ACC112 (cell line): ENCODE measurements around the gene CTPS2.

Source experiments
- H2AFZ ChIP-seq: fragments of 200-600 bp; sonication (generic); one replicate; pipeline ENCODE4 v1.6.0; 2017; ENCODE audit warnings: antibody characterized with exemption, low read length; ENCODE audit not compliant: unreplicated experiment
- H3K27ac ChIP-seq: fragments of 200-600 bp; sonication (generic); 2 replicates; pipeline ENCODE4 v1.5.1; 2014; ENCODE audit warnings: low read depth, mild to moderate bottlenecking, antibody characterized with exemption, low read length, moderate library complexity
- H3K27me3 ChIP-seq: fragments of 200-600 bp; sonication (generic); 2 replicates; pipeline ENCODE4 v1.6.1; 2014; ENCODE audit warnings: mild to moderate bottlenecking, antibody characterized with exemption, low read length, moderate library complexity, mixed read lengths; ENCODE audit not compliant: insufficient read depth
- H3K36me3 ChIP-seq: fragments of 200-600 bp; sonication (generic); 2 replicates; pipeline ENCODE4 v1.6.1; 2016; ENCODE audit warnings: mild to moderate bottlenecking, antibody characterized with exemption, low read length, moderate library complexity, mixed read lengths; ENCODE audit not compliant: insufficient read depth
- H3K4me1 ChIP-seq: fragments of 200-600 bp; sonication (generic); one replicate; pipeline ENCODE4 v1.6.1; 2016; ENCODE audit warnings: low read length, mixed read lengths; ENCODE audit not compliant: insufficient read depth, unreplicated experiment, control insufficient read depth
- H3K4me3 ChIP-seq: fragments of 200-600 bp; sonication (generic); 2 replicates; pipeline ENCODE4 v1.5.1; 2014; ENCODE audit warnings: mild to moderate bottlenecking, low read depth, low read length
- H3K79me2 ChIP-seq: fragments of 200-600 bp; sonication (generic); one replicate; pipeline ENCODE4 v1.6.0; 2016; ENCODE audit warnings: low read length; ENCODE audit not compliant: control insufficient read depth, unreplicated experiment, insufficient read depth

CTPS2 gene

DNA sequence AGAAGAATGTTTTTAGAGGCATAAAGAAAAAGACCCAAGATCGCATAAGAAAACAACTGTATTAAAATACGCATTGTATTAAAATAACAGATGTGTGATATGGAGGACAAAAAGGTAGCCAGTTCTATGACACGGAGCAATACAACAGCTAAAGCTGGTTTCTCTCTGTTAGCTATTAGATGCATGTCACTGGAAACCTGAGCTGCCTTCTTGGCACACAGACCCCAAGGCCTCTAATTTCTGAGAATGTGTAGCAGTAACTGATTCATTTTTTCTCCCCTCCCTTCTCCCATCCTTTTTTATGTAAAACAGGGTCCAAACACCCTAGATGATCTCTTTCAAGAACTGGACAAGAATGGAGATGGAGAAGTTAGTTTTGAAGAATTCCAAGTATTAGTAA, 58.4 kb downstream of the CTPS2 start:
- H3K36me3 ChIP-seq, result 0 out of 2 replicates have a peak, but pooled peaks cover 3% of the 10 kb centered on the region
- H3K4me3 ChIP-seq, result no peak overlapping the region
- no peak overlapping the region for H2AFZ ChIP-seq
- peak overlapping the region; percentile 26; the same call in 1 of the 2 replicates for H3K27ac ChIP-seq
- H3K79me2 ChIP-seq, result no peaks in the 10 kb centered on the region
- no peaks in the 10 kb centered on the region for H3K27me3 ChIP-seq
- H3K4me1 ChIP-seq, result peaks cover 42% of the 10 kb centered on the region

- Histone ChIP-seq H2AFZ (no peak overlapping the region), H3K27ac (no peak overlapping the region), H3K4me1 (peaks cover 35% of the 10 kb centered on the region), H3K79me2 (no peaks in the 10 kb centered on the region), H3K36me3 (no peaks in the 10 kb centered on the region), H3K4me3 (no peak overlapping the region), H3K27me3 (no peaks in the 10 kb centered on the region)
Observed at GRCh38 chrX:16653424-16653823, 59.0 kb downstream of the CTPS2 start.

- Histone ChIP-seq H2AFZ (no peak overlapping the region), H3K4me3 (no peak overlapping the region), H3K27ac (no peak overlapping the region), H3K4me1 (peaks cover 23% of the 10 kb centered on the region), H3K36me3 (no peaks in the 10 kb centered on the region), H3K79me2 (no peaks in the 10 kb centered on the region), H3K27me3 (no peaks in the 10 kb centered on the region)
Observed at GRCh38 chrX:16651391-16652024, 61.0 kb downstream of the CTPS2 start.

GRCh38 chrX:16649858-16650257, 62.6 kb downstream of the CTPS2 start, which contains the start of gene S100G:
Gene S100G (plus strand): TSS chrX:16650158. CDS start chrX:16651007, 849 bp downstream.
- no peak within 1 kb of the TSS for H3K4me3 ChIP-seq
- H3K27me3 ChIP-seq, result no peaks in the 10 kb centered on the region
- peaks cover 23% of the 10 kb centered on the region for H3K4me1 ChIP-seq
- H3K79me2 ChIP-seq, result no peaks in the 10 kb centered on the region
- no peak within 1 kb of the TSS for H2AFZ ChIP-seq
- H3K27ac ChIP-seq, result no peak within 1 kb of the TSS
- H3K36me3 ChIP-seq, result peaks cover 6% of the 10 kb centered on the region; the same call in 1 of the 2 replicates

GRCh38 chrX:16646366-16647138, 65.9 kb downstream of the CTPS2 start:
- Histone ChIP-seq H3K4me1 (peaks cover 14% of the 10 kb centered on the region), H3K27me3 (no peaks in the 10 kb centered on the region), H3K79me2 (no peaks in the 10 kb centered on the region), H3K4me3 (no peak overlapping the region), H3K36me3 (peaks cover 6% of the 10 kb centered on the region; the same call in 1 of the 2 replicates), H2AFZ (no peak overlapping the region), H3K27ac (no peak overlapping the region)

DNA sequence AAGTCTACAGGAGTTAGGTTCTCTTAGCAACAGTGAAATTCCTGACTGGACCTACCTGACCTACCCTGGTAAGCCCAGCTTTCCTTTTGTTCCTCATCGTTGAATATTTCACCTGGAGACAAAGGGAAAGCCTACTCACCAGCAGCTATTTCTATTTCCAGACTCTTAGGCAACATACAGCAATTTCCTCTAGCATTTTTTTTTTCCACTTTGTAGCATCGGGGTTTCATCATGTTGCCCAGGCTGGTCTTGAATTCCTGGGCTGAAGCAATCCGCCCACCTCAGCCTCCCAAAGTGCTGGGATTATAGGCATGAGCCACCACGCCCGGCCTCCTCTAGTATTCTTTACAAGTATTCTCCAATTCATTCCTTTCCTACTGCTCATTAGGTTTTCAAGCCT, 69.3 kb downstream of the CTPS2 start:
- Histone ChIP-seq H3K27me3 (no peaks in the 10 kb centered on the region), H3K36me3 (peaks cover 6% of the 10 kb centered on the region; the same call in 1 of the 2 replicates), H3K4me1 (peaks cover 14% of the 10 kb centered on the region), H3K79me2 (no peaks in the 10 kb centered on the region), H3K4me3 (no peak overlapping the region), H2AFZ (no peak overlapping the region), H3K27ac (peak overlapping the region; percentile 22; the same call in 1 of the 2 replicates)

- Histone ChIP-seq H3K36me3 (no peaks in the 10 kb centered on the region; the same call in 1 of the 2 replicates), H3K4me1 (peaks cover 14% of the 10 kb centered on the region), H2AFZ (no peak overlapping the region), H3K27ac (no peak overlapping the region), H3K79me2 (no peaks in the 10 kb centered on the region), H3K4me3 (no peak overlapping the region), H3K27me3 (no peaks in the 10 kb centered on the region)
Observed at GRCh38 chrX:16640823-16641222, 71.6 kb downstream of the CTPS2 start.

- H2AFZ ChIP-seq, result no peak overlapping the region
- no peaks in the 10 kb centered on the region for H3K79me2 ChIP-seq
- no peaks in the 10 kb centered on the region for H3K27me3 ChIP-seq
Observed at GRCh38 chrX:16639966-16640365, 72.5 kb downstream of the CTPS2 start.

DNA sequence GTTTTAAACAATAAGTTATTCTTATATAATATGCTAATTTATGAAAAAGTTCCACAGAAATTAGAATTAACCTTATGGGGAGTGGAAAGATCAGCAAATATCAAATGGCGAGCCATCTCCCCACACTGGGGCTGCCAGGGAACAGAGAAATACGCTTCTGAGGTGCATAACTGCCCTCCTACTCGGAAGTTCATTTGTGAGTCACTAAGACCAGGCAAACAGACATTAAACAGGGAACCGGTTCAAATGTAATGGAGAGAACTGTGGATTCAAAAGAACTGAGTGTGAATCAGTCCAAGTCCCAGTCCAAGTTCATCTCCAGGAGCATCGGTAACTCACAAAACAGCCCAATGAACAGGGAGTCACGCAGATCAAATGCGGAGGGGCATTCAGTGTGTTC, 73.9 kb downstream of the CTPS2 start:
- Histone ChIP-seq H3K36me3 (no peaks in the 10 kb centered on the region; the same call in 1 of the 2 replicates), H3K4me3 (no peak overlapping the region), H2AFZ (no peak overlapping the region), H3K4me1 (peaks cover 22% of the 10 kb centered on the region), H3K27me3 (no peaks in the 10 kb centered on the region), H3K27ac (no peak overlapping the region), H3K79me2 (no peaks in the 10 kb centered on the region)

More at GRCh38 chrX:16639966-16640365, 72.5 kb downstream of the CTPS2 start:
- Histone ChIP-seq H3K27ac (no peak overlapping the region), H3K4me3 (no peak overlapping the region), H3K36me3 (no peaks in the 10 kb centered on the region; the same call in 1 of the 2 replicates), H3K4me1 (peaks cover 14% of the 10 kb centered on the region)

GRCh38 chrX:16635596-16635995, 76.9 kb downstream of the CTPS2 start:
- Histone ChIP-seq H3K79me2 (no peaks in the 10 kb centered on the region), H3K27me3 (no peaks in the 10 kb centered on the region), H3K4me3 (no peak overlapping the region), H3K27ac (no peak overlapping the region), H3K36me3 (no peaks in the 10 kb centered on the region; the same call in 1 of the 2 replicates), H2AFZ (no peak overlapping the region), H3K4me1 (peaks cover 14% of the 10 kb centered on the region)
